Activated B cell treated with CpG ODN at 0.5 μM for 24 hours (primary cell): ENCODE measurements around the gene CLMN. TPM values are rescaled to one million over a fixed set of nuclear protein-coding genes. Genes with fewer than 3 reads are reported as not detected.

ENCODE experiments used
- ATAC-seq: fragments of 200-7000 bp; cut with Tn5 transposase; one replicate; pipeline ENCODE4 v1.10.0; 2021; ENCODE audit warnings: low read depth, mild to moderate bottlenecking, moderate library complexity
- CTCF ChIA-PET: fragments of 350-600 bp; sonication (Branson Sonifier 250); formaldehyde crosslinking; loops from one replicate; lab custom pipeline; 2021; ENCODE audit warnings: antibody characterized with exemption; lab: Charles Lee
- POLR2A ChIA-PET: fragments of 350-600 bp; sonication (Branson Sonifier 250); formaldehyde crosslinking; loops from one replicate; lab custom pipeline; 2021; ENCODE audit warnings: antibody characterized with exemption; lab: Charles Lee
- DNase-seq: peaks from one replicate; pipeline ENCODE4 v3.0.0; 2022
- H3K27ac Mint-ChIP-seq: one replicate; pipeline ENCODE4 v1.8.0; 2020; ENCODE audit warnings: mixed read lengths
- H3K27me3 Mint-ChIP-seq: one replicate; pipeline ENCODE4 v1.8.0; 2021; ENCODE audit warnings: mixed read lengths
- H3K36me3 Mint-ChIP-seq: one replicate; pipeline ENCODE4 v1.8.0; 2021; ENCODE audit warnings: low read depth, mixed read lengths
- H3K4me1 Mint-ChIP-seq: one replicate; pipeline ENCODE4 v1.8.0; 2021; ENCODE audit warnings: mixed read lengths
- H3K4me3 Mint-ChIP-seq: one replicate; pipeline ENCODE4 v1.8.0; 2020; ENCODE audit warnings: mild to moderate bottlenecking, mixed read lengths
- H3K9me3 Mint-ChIP-seq: one replicate; pipeline ENCODE4 v1.8.0; 2020; ENCODE audit warnings: mixed read lengths
- CTCF ChIP-seq: fragments of 200-600 bp; IDR thresholded peaks from one replicate; pipeline ENCODE4 v1.8.0; 2022; ENCODE audit warnings: antibody characterized with exemption, mild to moderate bottlenecking
- intact Hi-C: fragments of 100-400 bp; cut with micrococcal nuclease; formaldehyde crosslinking; loops from one replicate; pipeline ENCODE4 v1.15.1; 2024
- total RNA-seq: library from RNA; stranded (reverse); gene quantifications from 2 replicates; pipeline ENCODE4 v1.2.3, GENCODE V29; 2022

Gene CLMN
- total RNA-seq, 1 donor from 2014 or later = 23.9 TPM

DNA sequence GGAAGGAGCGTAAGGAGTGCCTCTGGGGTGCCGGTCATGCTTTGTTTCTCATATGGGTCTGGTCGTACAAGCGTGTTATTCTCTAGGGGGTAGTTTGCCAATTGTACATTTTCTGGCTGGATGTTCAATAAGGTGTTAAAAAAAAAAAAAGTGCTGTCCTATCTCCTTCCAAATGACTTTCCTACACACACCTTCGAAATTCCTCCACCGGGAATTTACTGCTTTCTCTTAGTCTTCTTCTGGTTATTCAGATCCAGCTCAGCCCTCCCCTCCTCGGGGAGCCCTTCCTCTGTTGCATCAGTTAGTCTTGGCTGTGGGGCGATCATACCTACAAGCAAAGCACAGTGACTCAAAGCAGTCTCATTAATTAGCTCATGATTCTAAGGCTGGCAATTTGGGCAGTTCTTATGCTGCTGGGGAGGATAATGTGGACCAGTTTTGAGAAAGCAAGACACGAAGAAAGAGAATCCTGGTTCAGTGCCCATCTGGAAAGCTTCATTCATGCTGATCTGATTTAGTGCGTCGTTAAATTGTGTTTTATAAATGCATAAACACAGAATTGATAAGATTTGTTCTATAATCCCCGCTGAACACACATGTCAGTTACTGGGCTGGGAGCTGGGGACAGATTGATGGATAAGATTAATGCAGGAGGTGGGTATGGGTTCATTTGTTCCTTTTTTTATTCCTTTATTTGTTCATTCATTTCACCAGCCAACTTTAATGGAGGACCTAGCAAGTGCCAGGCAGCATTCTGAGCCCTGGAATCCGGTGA lies 9.2 kb upstream of the CLMN start:
- Mint-ChIP-seq H3K27ac (peak overlapping the region; percentile 97), H3K27me3 (no peaks in the 10 kb centered on the region), H3K9me3 (no peaks in the 10 kb centered on the region), H3K4me1 (peaks cover 54% of the 10 kb centered on the region), H3K36me3 (no peaks in the 10 kb centered on the region), H3K4me3 (peak overlapping the region; percentile 8)
- ChIA-PET POLR2A (interaction anchor here (0.7 to 2.0 kb wide), 3 partner anchors 64 to 396 kb away, joined by 6 to 7 read pairs (median 6); partner anchors contain the start of gene DICER1), CTCF (interaction anchor here (2.9 kb wide), 1 partner anchor 10 kb away, joined by 12 read pairs; the partner anchor contains the start of gene CLMN)
- DNase-seq (no peak), ATAC-seq (peak; percentile 12)
- intact Hi-C loops = loop anchor here (1.0 to 10.0 kb wide), 7 partner anchors 14 to 366 kb away; partner anchors contain the start of genes DICER1 and GLRX5
- no peak for TF ChIP-seq CTCF

GRCh38 chr14:95327558-95328374 lies 8.1 kb upstream of the CLMN start:
- CTCF ChIA-PET = interaction anchor here (0.9 to 2.9 kb wide), 4 partner anchors 8 to 61 kb away, joined by 3 to 12 read pairs (median 4); partner anchors contain the start of gene CLMN
- ATAC-seq = peak; percentile 84

GRCh38 chr14:95326987-95327386 lies 7.3 kb upstream of the CLMN start:
- intact Hi-C loops = loop anchor here (1.0 to 10.0 kb wide), 3 partner anchors 8 to 368 kb away; partner anchors contain the start of gene CLMN
- Mint-ChIP-seq H3K4me1 (peaks cover 47% of the 10 kb centered on the region), H3K27me3 (no peaks in the 10 kb centered on the region), H3K36me3 (no peaks in the 10 kb centered on the region), H3K27ac (peak overlapping the region; percentile 97), H3K4me3 (peak overlapping the region; percentile 76), H3K9me3 (no peaks in the 10 kb centered on the region)
- no peak for DNase-seq
- ChIA-PET POLR2A (interaction anchor here (1.0 to 2.3 kb wide), 11 partner anchors 8 to 388 kb away, joined by 3 to 28 read pairs (median 5); partner anchors contain the start of genes CLMN, DICER1 and SYNE3), CTCF (interaction anchor here (1.1 to 2.9 kb wide), 2 partner anchors 8 to 9 kb away, joined by 3 to 12 read pairs; partner anchors contain the start of gene CLMN)
- no peak for TF ChIP-seq CTCF
- peak; percentile 53 for ATAC-seq

More at GRCh38 chr14:95327558-95328374, 8.1 kb upstream of the CLMN start:
- POLR2A ChIA-PET = interaction anchor here (0.6 to 2.3 kb wide), 15 partner anchors 8 to 387 kb away, joined by 3 to 28 read pairs (median 5); partner anchors contain the start of genes CLMN, DICER1 and SYNE3
- peak overlapping the region; percentile 97 for H3K27ac Mint-ChIP-seq
- peak; percentile 48 for DNase-seq
- no peaks in the 10 kb centered on the region for H3K36me3 Mint-ChIP-seq
- intact Hi-C loops = loop anchor here (1.0 to 10.0 kb wide), 9 partner anchors 8 to 367 kb away; partner anchors contain the start of genes CLMN, DICER1 and GLRX5
- H3K9me3 Mint-ChIP-seq = no peaks in the 10 kb centered on the region
- peak overlapping the region; percentile 76 for H3K4me3 Mint-ChIP-seq
- no peak for TF ChIP-seq CTCF
- peaks cover 53% of the 10 kb centered on the region for H3K4me1 Mint-ChIP-seq
- H3K27me3 Mint-ChIP-seq = no peaks in the 10 kb centered on the region

GRCh38 chr14:95323917-95324316 lies 4.2 kb upstream of the CLMN start:
- intact Hi-C loops = loop anchor here (10.0 kb wide), 1 partner anchor 371 kb away; no protein-coding TSS in a partner anchor
- POLR2A ChIA-PET = no interaction called here
- CTCF ChIA-PET = no interaction called here
- DNase-seq = no peak
- Mint-ChIP-seq H3K9me3 (no peaks in the 10 kb centered on the region), H3K4me1 (peaks cover 43% of the 10 kb centered on the region), H3K27me3 (no peaks in the 10 kb centered on the region), H3K27ac (no peak overlapping the region), H3K36me3 (no peaks in the 10 kb centered on the region), H3K4me3 (no peak overlapping the region)
- no peak for TF ChIP-seq CTCF
- ATAC-seq = no peak
